ENCODE results near the gene UBE2U.

Gene UBE2U, protein sequence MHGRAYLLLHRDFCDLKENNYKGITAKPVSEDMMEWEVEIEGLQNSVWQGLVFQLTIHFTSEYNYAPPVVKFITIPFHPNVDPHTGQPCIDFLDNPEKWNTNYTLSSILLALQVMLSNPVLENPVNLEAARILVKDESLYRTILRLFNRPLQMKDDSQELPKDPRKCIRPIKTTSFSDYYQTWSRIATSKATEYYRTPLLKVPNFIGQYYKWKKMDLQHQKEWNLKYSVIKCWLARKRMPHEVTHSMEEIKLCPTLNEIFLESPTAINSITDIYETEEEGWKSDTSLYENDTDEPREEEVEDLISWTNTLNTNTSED

DNA sequence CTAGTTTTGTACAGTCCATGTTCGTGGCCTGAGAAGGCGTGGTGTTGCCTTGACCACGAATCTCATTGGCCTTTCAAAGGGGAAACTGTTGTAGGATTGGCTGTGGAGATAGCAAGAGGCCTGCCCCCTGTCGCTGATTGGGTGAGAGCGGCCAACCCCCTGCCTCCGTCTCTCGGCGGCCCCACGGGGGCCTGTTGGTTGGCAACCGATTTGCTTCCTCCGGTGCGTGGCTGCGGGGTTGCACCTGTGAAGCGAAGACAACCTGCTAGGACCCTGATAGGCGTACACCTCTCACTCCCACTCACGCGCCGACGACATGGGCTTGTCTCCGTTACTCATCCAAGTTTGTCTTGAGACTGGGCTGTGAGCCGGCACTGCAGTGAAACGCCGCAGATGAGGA lies at the start of gene UBE2U:
Gene UBE2U, plus strand, starts transcription at position 204 of the 400 bp plus-strand sequence. CDS start 428 bp downstream, outside the sequence.
- no peak for DNase-seq

DNA sequence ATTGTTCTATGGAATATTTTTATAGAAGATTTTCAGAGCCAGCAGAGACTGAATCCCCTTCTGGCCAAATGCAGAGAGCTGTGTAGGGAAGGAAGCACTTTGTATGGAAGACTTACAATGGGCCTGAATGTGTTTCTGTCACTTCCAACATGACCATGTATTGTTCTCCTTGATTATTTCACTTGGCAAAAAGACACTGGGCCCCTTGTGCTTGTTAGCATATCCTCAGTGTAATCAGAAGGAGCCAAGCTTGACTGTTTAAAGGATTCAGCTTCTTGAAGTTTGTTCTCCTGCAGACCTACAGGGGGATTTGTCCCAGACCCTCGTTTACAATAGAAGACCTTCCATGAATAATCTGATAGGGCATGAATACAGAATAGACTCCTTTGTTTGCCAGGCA lies 48.1 kb upstream of the UBE2U start:
- no peak for DNase-seq

DNA sequence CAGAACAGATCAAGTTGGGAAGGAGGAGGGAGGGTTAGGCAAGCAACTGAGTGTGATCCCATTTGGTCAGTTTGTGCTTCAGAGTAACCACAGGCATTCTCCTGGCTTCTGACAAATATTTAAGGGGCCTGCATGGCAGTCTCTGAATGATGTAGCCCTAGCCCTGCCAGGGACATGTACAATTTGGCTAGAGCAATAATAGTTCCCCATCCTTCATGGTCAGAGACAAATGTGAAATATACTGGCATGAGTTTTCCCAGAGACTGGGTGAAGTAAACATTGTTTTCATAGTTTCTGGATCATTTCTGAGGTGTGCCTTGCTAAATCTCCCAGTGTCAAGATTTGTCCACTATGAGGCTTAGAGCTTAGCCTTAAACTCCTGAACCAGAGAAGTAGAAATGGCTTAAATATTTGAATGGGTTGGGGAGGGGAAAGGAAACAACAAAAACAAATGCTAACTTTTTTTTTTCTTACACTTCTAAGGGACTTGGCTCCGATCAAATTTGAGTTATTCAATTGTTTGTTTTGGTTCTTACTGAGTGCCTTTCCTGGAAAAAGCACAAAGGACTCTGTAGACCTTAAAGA lies 42.0 kb upstream of the UBE2U start:
- DNase-seq = no peak

DNA sequence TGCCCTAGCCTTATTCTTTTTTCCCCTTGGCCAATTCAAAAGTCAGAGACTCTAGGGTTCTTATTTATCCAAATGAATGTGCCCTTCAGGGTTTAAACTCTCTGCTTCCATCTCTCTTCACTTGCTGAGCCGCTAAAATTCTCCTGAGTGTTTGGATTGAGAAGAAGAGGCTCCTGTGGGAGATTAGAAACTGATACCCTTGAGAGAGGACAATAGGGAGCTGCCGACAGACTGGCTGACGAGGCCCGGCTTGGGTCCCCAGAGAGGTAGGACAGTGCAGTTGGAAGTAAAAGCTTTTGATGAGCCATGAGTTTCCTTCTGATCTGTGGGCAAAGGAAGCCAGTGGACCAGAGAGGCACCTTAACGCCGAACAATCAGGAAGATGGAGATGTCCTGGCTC lies 41.3 kb upstream of the UBE2U start:
- no peak for DNase-seq

DNA sequence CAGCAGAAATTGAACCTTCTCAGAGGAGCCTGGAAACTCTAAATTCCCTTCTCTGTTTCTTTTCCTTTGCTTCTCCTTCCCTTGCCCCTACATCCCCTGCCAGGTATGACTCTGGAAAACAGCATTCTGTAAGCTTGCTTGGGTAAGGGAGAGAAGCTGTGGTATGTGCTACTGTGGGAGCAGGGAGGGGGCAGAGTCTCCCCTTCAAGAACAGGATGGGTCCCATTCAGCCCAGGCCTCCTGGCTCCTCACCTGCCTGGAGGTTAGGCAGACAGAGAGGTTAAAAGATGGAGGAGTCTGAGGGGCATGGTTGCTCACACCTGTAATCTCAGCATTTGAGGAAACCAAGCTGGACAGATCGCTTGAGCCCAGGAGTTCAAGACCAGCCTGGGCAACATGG lies 40.6 kb upstream of the UBE2U start:
- DNase-seq = no peak

DNA sequence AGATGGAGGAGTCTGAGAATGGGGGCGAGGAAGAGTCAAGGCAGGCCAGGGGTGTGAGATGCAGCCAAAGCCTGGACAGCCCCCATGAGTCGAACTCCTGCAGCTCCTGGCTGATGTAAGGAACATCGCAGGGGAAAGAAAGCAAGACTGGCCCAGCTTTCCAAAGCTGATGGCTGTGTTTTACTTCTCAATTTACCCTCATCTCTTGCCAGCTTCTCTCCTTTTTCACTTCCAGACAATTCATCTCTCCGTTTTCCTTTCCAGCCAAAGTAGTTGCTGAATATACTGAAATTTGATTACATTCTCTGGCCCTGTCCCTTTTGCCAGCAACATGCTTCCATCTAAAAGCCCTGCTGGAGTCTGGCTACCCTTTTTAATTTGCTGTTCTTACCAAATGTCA lies 40.0 kb upstream of the UBE2U start:
- no peak for DNase-seq

DNA sequence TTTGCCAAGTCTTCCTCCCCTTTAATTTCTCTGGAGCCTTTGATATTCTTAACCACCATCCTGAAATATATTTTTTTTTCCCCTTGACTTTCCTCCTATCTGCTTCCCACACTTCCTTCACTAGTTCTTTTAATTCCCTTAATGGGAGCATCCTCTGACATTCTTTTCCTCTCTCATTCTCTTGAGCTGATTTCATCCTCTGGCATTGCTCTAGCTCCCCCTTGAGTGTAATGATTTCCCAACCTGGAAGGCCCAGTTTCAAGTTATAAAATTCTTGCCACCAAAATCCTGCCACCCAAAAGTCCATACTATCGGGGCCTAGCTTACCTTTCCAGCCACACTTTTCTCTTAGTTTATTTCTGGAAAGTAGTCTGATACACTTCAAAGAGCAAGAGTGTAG lies 39.5 kb upstream of the UBE2U start:
- no peak for DNase-seq

DNA sequence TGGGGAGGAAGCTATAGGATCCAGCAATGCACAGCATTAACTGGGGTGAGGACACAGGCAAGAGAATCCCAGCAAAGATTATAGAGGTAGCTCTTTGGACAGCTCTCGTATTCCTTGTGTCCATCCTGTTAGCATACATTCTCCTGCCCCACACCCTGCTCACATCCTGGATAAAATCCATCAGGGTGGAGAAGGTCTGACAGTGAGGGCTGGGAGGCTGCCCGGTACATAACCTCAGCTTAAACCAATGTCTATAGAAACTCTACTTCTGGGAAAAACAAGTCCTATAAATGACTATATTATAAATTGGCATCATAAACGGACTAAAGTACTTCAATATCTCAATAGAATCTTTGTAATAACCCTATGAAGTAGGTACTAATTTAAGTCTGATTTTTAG lies 36.8 kb upstream of the UBE2U start:
- no peak for DNase-seq

DNA sequence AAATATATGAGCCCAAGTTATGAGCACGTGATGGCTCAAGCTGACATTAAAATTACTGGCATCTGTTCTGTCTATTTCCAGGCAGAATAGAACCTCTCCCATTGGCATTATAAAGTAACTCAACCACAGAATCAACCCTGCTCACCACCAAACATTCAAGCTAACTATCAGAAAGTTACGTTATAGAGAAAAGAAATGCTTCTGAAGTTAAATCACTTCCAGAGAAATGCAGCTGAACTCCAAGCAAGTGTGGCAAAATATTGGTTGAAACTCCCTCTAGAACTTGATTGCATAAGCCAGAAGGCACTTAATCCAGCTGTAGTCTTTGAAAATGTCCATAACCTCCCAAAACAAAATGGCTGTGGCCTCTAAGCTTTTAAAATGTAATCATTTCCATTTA lies 36.2 kb upstream of the UBE2U start:
- no peak for DNase-seq

DNA sequence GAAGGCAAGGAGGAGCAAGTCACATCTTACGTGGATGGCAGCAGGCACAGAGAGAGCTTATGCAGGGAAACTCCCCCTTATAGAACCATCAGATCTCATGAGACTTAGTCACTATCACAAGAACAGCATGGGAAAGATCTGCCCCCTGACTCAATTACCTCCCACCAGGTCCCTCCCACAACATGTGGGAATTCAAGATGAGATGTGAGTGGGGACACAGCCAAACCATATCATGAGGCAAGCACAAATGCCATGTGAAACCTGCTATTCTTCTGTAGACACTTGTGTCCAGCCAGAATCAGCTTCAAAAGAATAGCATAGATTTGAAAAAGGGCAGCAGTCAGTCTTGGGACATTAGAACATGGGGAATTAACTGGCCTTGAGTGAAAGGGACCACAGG lies 32.2 kb upstream of the UBE2U start:
- no peak for DNase-seq

DNA sequence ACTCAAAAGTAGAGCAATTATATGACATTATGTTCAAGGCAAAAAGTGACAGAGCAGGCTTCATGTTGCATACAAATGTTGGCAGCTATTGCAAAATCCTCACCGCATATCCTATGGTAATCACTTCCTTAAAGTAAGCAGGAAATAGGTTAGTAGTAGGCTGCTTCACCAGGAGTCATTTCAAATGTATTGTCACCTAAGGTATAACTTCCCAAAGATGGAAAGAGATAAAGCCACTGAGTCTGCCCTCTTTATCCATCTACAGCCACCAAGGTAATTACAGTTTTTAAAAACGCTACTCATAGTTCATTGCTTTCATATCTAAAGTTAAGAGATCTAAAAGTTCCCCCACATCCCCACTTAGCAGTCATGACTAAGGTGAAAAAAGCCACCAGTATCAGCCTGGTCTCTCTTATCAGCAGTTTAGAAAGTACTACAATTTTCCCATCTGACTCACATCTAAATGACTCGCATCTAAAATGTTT lies 31.6 kb upstream of the UBE2U start:
- DNase-seq = no peak

DNA sequence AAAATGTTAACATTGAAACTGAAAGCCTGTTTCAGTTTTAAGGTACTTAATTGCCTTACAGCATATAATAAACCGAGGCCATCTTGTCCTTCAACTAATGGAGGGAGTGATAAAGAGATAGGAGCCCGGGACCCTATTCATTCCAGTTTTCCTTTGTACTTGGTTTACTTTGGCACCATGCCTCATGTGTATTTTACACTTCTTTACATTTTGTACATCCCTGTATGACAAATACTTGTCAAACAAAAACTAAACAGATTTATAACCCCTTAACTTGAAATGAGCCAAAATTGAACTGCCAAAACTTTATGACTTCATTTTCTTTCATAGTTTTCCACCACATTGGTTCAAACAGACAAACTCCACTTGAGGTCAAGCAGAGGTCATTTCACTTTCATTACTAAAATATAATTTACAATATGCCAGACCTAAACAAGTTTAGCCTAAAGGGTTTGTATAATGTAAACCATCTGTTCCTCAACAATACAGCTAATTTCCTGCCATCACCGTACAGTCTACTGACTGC lies 30.9 kb upstream of the UBE2U start:
- no peak for DNase-seq

DNA sequence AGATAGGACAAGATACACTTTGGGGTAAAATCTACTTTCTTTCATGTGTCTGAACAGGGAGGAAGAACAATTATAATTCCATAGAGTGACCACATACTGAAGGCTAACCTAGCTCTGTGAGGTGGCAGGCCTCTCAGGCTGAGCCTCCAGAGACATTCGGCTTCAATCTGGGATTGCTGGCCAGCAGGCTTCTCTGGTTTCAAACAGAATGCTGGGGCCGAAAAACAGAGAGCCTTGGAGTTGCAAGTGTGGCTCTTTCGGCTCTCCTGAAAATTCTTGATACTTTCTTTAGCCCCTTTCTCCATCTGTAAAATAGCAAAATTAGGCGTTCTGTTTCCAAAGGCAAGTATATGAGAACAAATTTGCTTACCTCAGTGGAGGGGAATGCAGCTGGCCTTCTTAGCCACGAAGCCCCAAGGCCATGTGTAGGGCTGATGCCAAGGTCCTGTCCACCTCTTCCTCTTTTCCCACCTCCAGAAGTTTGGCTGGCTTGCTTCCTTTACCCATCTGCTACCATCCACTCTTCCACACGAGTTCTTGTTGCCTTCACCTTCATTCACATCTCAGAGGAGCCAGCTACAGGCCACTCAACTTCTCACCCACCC lies 30.0 kb upstream of the UBE2U start:
- no peak for DNase-seq

DNA sequence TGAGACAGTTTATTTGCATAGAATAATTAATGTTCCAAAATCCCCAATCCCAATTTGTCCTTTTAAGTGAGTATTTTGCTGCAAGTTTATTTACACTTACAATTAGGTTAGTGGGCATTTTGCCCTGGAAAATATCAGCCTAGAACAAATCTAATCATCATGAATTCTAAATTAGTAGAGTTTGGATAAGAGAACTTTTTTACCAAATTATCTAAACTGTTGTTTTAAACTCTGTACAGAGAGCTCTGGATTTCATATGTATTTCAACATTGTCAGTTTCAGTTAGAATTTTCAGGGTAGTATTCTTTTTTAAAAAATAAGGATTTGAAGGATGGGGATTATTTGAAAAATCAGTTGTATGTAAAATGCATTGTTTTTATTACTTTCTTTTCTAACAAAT lies 27.8 kb upstream of the UBE2U start:
- no peak for DNase-seq

DNA sequence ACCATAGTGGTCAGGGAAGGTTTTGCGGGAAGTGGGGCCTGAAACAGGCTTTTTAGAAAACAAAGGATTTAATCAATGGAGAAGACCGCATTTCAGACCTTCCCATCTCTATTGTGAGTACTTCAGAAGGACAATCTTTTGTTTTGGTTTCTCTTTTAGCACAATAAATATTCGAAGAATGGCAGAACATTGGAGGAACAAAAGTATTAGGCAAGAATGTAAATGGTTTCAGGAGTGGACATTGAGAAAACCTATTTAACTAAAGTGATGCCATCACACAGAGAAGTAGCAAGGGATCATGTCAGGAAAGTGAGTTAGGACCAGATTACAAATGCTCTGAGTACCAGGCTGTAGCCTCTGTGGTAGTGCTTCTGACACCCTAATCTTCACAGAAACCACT lies 26.8 kb upstream of the UBE2U start:
- DNase-seq = no peak

DNA sequence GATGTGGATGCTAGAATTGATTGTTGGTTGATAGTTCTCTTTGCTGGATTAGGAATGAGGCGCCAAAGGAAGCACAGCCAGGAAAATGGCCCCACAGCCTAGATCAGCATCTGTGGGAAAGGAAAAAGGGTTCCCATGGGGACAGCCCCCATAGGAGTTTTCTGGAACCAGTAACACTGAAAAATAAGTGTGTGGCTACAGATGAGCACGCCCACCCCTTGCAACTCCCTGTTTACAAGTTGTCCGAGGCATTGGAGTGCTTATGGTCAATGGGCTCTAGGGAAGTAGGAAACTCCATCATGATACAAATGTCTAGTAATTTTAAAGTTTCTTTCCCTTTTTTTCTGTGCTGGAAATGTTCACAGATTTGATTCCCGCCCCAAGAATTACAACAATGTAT lies 23.8 kb upstream of the UBE2U start:
- no peak for DNase-seq

DNA sequence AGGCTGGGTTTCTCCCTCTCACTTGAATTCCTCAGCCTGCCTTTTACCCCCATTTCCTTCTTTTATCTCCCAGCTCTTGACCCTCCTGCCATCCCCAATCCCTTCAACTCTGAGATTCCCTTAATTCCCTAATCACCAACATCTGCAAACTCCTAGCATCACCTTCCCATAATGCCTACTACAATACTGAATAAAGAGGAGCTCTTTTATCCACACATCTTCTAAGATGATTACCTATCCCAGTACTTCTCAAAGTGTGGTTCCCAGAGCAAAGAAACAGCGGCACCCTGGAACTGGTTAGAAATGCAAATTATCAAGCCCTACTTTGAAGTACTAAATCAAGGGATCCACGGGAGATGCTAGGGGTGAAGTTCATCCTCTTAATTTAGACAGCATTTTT lies 21.2 kb upstream of the UBE2U start:
- no peak for DNase-seq

DNA sequence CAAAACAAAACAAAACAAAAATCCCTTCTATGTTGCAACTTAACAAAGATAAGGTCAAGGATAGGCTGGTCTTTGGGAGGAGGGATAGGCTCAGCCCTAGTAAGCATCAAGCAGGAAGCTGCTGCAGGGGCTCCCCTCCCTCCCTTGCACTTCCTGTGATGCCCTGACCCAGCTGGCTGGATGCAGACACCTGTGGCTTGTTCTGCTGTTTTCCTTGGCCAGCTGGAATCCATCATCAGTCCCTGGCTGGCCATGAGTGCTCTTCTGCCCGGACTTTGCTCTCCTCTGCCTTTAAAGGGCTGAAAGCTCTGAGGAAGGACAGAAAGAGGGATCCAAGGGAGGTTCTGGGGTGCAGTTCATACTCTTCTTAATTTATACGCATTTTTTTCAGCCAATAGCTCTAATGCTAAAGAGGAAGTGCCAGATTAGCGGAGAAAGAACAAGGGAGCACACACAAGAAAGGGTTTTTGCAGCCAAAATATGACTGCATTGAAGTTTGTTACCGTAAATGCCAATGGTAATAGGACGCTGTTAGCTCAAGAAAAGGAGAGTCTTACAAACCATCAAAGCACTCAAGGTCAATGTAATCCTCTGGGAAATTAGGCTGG lies 19.9 kb upstream of the UBE2U start:
- no peak for DNase-seq

DNA sequence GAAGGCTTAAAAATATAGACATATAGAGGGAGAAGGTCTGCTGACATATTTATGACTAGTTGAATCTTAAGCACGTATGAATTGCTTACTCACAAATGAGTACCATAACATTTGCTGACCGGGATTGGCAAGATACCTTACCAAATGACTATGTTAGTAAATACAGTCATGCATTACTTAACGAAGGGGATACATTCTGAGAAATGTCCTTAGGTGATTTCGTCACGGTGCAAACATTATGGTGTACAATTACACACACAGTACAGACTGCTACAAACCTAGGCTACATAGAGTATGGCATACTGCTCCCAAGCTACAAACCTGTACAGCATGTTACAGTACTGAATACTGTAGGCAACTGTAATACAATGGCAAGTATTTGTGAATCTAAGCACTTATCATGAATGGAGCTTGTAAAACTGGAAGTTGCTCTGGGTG lies 19.4 kb upstream of the UBE2U start:
- DNase-seq = no peak

DNA sequence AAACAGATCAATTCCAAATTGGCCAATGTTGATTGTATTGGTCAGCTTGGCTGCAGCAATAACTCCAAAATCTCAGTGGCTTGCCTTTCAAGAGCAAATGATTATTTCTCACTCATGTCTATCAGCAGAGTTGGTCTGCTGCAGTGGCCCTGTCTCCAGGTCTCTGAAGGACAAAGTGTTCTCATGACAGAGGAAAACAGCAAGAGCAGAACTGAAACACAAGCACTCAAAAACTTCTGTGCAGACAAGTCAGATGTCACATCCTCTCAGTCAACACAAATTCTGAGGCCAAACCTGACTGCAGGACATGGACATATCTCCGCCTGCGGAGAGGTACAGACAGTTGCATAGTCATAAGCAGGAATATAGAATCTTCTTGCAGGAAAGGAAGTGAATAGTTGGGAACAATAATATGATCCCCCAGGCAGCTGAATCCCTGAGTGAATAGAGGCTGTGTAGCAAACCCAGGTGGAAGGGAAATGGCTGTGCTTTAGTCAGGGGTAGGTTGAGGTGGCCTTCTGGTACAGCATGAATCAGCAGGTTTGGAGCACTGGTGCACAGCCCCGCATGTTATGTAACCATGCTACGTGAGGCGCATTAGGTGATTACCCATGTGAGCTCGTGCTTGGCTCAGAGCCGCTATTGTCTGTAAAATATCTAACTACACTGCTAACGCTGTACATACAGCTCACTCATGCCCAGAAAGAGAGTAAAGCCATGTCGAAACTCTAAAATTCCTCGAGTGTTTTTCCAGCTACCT lies 17.1 kb upstream of the UBE2U start:
- no peak for DNase-seq

DNA sequence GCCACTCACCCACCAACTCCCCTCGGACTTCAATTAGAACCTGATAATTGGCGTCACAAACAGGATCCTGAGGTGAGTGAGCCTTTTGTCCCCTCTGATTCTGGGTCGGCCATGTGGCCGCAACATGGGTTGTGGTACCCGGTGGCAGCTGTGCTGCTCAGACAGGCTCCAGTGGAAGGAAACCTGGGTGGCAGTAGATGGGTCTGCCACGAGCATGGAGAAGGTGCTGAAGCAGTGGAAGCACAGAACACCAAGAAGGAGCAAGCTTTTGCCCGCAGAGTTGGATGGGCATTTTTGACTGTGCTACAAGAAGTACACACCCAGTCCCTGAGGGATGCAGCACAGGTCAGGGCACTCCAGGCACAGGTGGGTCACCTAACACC lies 16.5 kb upstream of the UBE2U start:
- no peak for DNase-seq

DNA sequence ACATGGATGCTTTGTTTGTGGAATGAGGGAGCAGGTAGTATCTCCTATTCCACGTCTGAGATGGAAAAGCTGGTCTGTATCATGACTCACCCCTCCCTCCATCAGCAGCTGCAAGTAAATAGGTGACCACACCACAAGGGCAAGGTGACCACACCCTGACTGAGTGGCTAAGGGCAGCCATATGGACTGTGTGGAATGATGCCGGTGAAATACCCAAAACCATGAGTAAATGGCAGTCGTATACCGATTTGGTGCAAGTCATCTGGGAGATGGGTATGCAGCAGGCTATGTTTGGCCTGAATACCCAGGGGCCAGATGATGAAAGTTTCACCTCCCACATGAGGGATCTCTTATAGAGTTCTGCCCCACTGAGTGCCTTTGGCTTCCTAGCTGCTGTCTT lies 15.8 kb upstream of the UBE2U start:
- no peak for DNase-seq

DNA sequence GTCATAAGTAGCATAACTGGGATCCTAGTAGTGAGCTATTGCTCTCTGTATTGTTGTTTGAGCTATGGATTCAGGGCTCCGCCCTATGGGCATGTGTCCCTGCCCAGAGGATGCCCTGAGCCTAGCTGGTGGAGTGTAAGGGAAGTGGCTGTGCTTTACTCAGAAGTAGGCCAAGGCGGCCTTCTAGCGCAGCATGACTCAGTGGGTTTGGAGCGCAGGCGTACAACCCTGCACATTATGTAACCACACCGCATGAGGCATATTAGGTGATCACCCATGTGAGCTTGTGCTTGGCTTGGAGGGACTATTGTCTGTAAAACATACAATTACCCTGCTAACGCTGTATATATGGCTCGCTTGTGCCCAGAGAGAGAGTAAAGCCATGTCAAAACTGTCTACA lies 11.1 kb upstream of the UBE2U start:
- no peak for DNase-seq
